Activated CD8-positive, alpha-beta T cell treated with anti-CD3 and anti-CD28 coated beads for 36 hours (primary cell): Measurements from ENCODE around the gene MYO3B. TPM values are rescaled to one million over a fixed set of nuclear protein-coding genes. Genes with fewer than 3 reads are reported as not detected.
"Not testable (repeated sequence)": the region's sequence is repeated elsewhere in the genome, so short reads cannot be mapped to it uniquely, and the experiment has no call there.

Source experiments
- ATAC-seq: fragments of 200-7000 bp; cut with Tn5 transposase; one replicate; pipeline ENCODE4 v1.10.0; 2021; ENCODE audit warnings: mild to moderate bottlenecking, moderate library complexity
- CTCF ChIA-PET: fragments of 350-600 bp; sonication (Branson Sonifier 250); formaldehyde crosslinking; loops from one replicate; lab custom pipeline; 2021; ENCODE audit warnings: antibody characterized with exemption; lab: Charles Lee
- POLR2A ChIA-PET: fragments of 350-600 bp; sonication (Branson Sonifier 250); formaldehyde crosslinking; loops from one replicate; lab custom pipeline; 2021; ENCODE audit warnings: antibody characterized with exemption; lab: Charles Lee
- DNase-seq: peaks from one replicate; pipeline ENCODE4 v3.0.0-alpha.2; 2020
- H3K27ac Mint-ChIP-seq: one replicate; pipeline ENCODE4 v1.8.0; 2021; ENCODE audit warnings: mild to moderate bottlenecking, mixed read lengths
- H3K27me3 Mint-ChIP-seq: one replicate; pipeline ENCODE4 v1.8.0; 2021; ENCODE audit warnings: mixed read lengths
- H3K36me3 Mint-ChIP-seq: one replicate; pipeline ENCODE4 v1.8.0; 2021; ENCODE audit warnings: low read depth, mixed read lengths
- H3K4me1 Mint-ChIP-seq: one replicate; pipeline ENCODE4 v1.8.0; 2021; ENCODE audit warnings: low read depth, mixed read lengths
- H3K4me3 Mint-ChIP-seq: one replicate; pipeline ENCODE4 v1.8.0; 2021; ENCODE audit warnings: mild to moderate bottlenecking, moderate library complexity, mixed read lengths
- H3K9me3 Mint-ChIP-seq: one replicate; pipeline ENCODE4 v1.8.0; 2021; ENCODE audit warnings: mixed read lengths
- CTCF ChIP-seq: fragments of 200-600 bp; IDR thresholded peaks from one replicate; pipeline ENCODE4 v1.8.0; 2022; ENCODE audit warnings: antibody characterized with exemption, mild to moderate bottlenecking
- intact Hi-C: fragments of 100-400 bp; cut with micrococcal nuclease; formaldehyde crosslinking; loops from one replicate; pipeline ENCODE4 v1.10.0; 2022
- total RNA-seq, 2 experiments: library from RNA; stranded (reverse); gene quantifications; one replicate each; pipeline ENCODE4 v1.2.3, GENCODE V29; 2021

Gene MYO3B
- total RNA-seq, 2 experiments from 2014 or later, result 0.09 to 0.20 TPM

- intact Hi-C loops, result no loop called here
- ATAC-seq, result no peak
- CTCF ChIA-PET, result no interaction called here
- POLR2A ChIA-PET, result interaction anchor here (0.7 kb wide), 1 partner anchor 59 kb away, joined by 3 read pairs; no protein-coding TSS in a partner anchor
- H3K27ac Mint-ChIP-seq, result no peak overlapping the region
- H3K27me3 Mint-ChIP-seq, result peaks cover 6% of the 10 kb centered on the region
- no peaks in the 10 kb centered on the region for H3K36me3 Mint-ChIP-seq
- DNase-seq, result no peak
- peaks cover 8% of the 10 kb centered on the region for H3K9me3 Mint-ChIP-seq
- no peak for TF ChIP-seq CTCF
- no peaks in the 10 kb centered on the region for H3K4me1 Mint-ChIP-seq
- no peak overlapping the region for H3K4me3 Mint-ChIP-seq
These were observed 82.2 kb downstream of the MYO3B start for GRCh38 chr2:170260188-170260587.

- ChIA-PET CTCF (no interaction called here), POLR2A (no interaction called here)
- Mint-ChIP-seq H3K4me3 (no peak overlapping the region), H3K27ac (no peak overlapping the region), H3K36me3 (no peaks in the 10 kb centered on the region), H3K9me3 (peaks cover 8% of the 10 kb centered on the region), H3K4me1 (no peaks in the 10 kb centered on the region), H3K27me3 (peaks cover 5% of the 10 kb centered on the region)
- DNase-seq (no peak), ATAC-seq (no peak)
- no peak for TF ChIP-seq CTCF
- intact Hi-C loops, result no loop called here
These were observed 83.6 kb downstream of the MYO3B start for GRCh38 chr2:170261566-170261965.

GRCh38 chr2:170262343-170262742 lies 84.4 kb downstream of the MYO3B start:
- intact Hi-C loops, result no loop called here
- ATAC-seq (no peak), DNase-seq (no peak)
- Mint-ChIP-seq H3K4me1 (no peaks in the 10 kb centered on the region), H3K4me3 (no peak overlapping the region), H3K36me3 (no peaks in the 10 kb centered on the region), H3K27me3 (peaks cover 3% of the 10 kb centered on the region), H3K27ac (no peak overlapping the region), H3K9me3 (peaks cover 8% of the 10 kb centered on the region)
- ChIA-PET CTCF (no interaction called here), POLR2A (no interaction called here)
- no peak for TF ChIP-seq CTCF

GRCh38 chr2:170262806-170263205 lies 84.9 kb downstream of the MYO3B start:
- H3K4me1 Mint-ChIP-seq, result no peaks in the 10 kb centered on the region
- CTCF ChIA-PET, result no interaction called here

GRCh38 chr2:170263728-170264521 lies 86.0 kb downstream of the MYO3B start:
- ATAC-seq, H3K27me3 Mint-ChIP-seq, H3K4me3 Mint-ChIP-seq, intact Hi-C loops, POLR2A ChIA-PET, H3K9me3 Mint-ChIP-seq, H3K4me1 Mint-ChIP-seq, H3K27ac Mint-ChIP-seq, H3K36me3 Mint-ChIP-seq, CTCF ChIA-PET, DNase-seq: not testable (repeated sequence)

More at GRCh38 chr2:170262806-170263205, 84.9 kb downstream of the MYO3B start:
- H3K27me3 Mint-ChIP-seq, result peaks cover 2% of the 10 kb centered on the region
- POLR2A ChIA-PET, result no interaction called here
- H3K4me3 Mint-ChIP-seq, result no peak overlapping the region
- H3K9me3 Mint-ChIP-seq, result peaks cover 8% of the 10 kb centered on the region
- no peaks in the 10 kb centered on the region for H3K36me3 Mint-ChIP-seq
- intact Hi-C loops, result no loop called here
- no peak for TF ChIP-seq CTCF
- H3K27ac Mint-ChIP-seq, result no peak overlapping the region
- DNase-seq, result no peak
- no peak for ATAC-seq
